ENCODE measurements around the gene DOC2A.
"Not testable (repeated sequence)": the region's sequence is repeated elsewhere in the genome, so short reads cannot be mapped to it uniquely, and the experiment has no call there.

The DOC2A gene

GRCh38 chr16:29973384-29974246 is 37.2 kb downstream of the DOC2A start, which contains the start of gene TAOK2:
Gene TAOK2, plus strand, starts transcription at chr16:29973868. Its CDS starts 3,905 bp downstream, at chr16:29977773.
- DNase-seq (ENCODE audit: low read depth) = peak; percentile 90

- DNase-seq (ENCODE audit: low read depth) = no peak
Measured at GRCh38 chr16:29972992-29973383, 37.8 kb downstream of the DOC2A start.

- no peak for DNase-seq (ENCODE audit: low read depth)
Measured at GRCh38 chr16:29972500-29972899, 38.3 kb downstream of the DOC2A start.

- DNase-seq (ENCODE audit: low read depth) = no peak
Measured at GRCh38 chr16:29971304-29971703, 39.5 kb downstream of the DOC2A start.

GRCh38 chr16:29968205-29968604 is 42.6 kb downstream of the DOC2A start:
- DNase-seq (ENCODE audit: low read depth) = no peak

DNA sequence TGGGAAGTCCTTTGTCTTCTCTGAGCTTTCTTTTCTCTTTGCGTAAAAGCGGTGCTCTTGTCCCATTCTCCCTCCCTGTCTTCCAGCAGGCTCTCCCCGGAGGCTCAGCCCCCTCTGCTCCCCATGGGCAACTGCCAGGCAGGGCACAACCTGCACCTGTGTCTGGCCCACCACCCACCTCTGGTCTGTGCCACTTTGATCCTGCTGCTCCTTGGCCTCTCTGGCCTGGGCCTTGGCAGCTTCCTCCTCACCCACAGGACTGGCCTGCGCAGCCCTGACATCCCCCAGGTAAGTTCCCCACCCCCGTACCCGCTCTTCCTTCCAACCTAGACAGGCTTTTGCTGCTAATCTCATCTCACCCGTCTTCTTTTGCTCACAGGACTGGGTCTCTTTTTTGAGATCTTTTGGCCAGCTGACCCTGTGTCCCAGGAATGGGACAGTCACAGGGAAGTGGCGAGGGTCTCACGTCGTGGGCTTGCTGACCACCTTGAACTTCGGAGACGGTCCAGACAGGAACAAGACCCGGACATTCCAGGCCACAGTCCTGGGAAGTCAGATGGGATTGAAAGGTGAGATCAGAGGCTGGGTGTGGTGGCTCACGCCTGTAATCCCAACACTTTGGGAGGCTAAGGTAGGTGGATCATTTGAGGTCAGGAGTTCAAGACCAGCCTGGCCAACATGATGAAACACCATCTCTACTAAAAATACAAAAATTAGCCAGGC is 47.6 kb downstream of the DOC2A start:
- DNase-seq (ENCODE audit: low read depth) = no peak

GRCh38 chr16:29962344-29962994 is 48.4 kb downstream of the DOC2A start:
- no peak for DNase-seq (ENCODE audit: low read depth)

GRCh38 chr16:29961479-29962343 is 49.1 kb downstream of the DOC2A start, which contains the start of gene TMEM219:
Gene TMEM219, plus strand, starts transcription at chr16:29962079. Its CDS starts 1,065 bp downstream, at chr16:29963144.
- peak; percentile 96 for DNase-seq (ENCODE audit: low read depth)

- no peak for DNase-seq (ENCODE audit: low read depth)
Measured at GRCh38 chr16:29961127-29961478, 49.7 kb downstream of the DOC2A start.

GRCh38 chr16:29959821-29960220 is 51.0 kb downstream of the DOC2A start:
- DNase-seq (ENCODE audit: low read depth) = not testable (repeated sequence)

GRCh38 chr16:29959293-29959692 is 51.5 kb downstream of the DOC2A start:
- DNase-seq (ENCODE audit: low read depth) = no peak

DNA sequence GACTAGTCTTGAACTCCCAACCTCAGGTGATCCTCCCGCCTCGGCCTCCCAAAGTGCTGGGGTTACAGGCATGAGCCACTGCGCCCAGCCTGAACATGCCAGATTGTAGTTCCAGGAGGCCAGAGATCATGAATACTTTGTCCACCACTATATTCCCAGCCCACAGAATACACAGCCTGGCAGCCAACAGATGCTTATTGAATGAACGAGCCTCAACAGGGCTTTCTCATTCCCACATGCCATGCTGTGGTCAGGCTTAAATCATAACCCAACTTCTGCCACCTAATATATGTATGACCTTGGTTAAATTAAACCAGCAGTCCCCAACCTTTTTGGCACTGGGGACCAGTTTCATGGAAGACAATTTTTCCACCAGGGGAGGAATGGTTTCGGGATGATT is 52.1 kb downstream of the DOC2A start:
- no peak for DNase-seq (ENCODE audit: low read depth)

Data from activated T-helper 1 cell treated with Interleukin-2 at 50 U/mL for 16 hours (primary cell).